SK-N-MC (cell line): ENCODE measurements around the gene ADK.

Experiments
- DNase-seq: peaks from one replicate; pipeline ENCODE4 v3.0.0-alpha.2; 2011; ENCODE audit warnings: low read depth, low spot score
- H3K27ac ChIP-seq: fragments of 200-600 bp; sonication (generic); 2 replicates; pipeline ENCODE4 v1.5.1; 2016; ENCODE audit warnings: mixed run types
- H3K36me3 ChIP-seq: fragments of 200-600 bp; sonication (generic); 2 replicates; pipeline ENCODE4 v1.6.1; 2017; ENCODE audit warnings: antibody characterized with exemption, low read length, mixed read lengths; ENCODE audit not compliant: insufficient read depth
- H3K4me3 ChIP-seq: fragments of 200-600 bp; sonication (generic); 2 replicates; pipeline ENCODE4 v1.5.1; 2016
- H3K9ac ChIP-seq: fragments of 200-600 bp; sonication (generic); 2 replicates; pipeline ENCODE4 v1.8.0; 2017; ENCODE audit warnings: mixed run types, mixed read lengths; ENCODE audit not compliant: insufficient read length
- H3K9me3 ChIP-seq: fragments of 200-600 bp; sonication (generic); 2 replicates; pipeline ENCODE4 v1.6.1; 2017; ENCODE audit warnings: low read depth, mild to moderate bottlenecking, antibody characterized with exemption, low read length, moderate library complexity, mixed read lengths
- EZH2 ChIP-seq: fragments of 200-600 bp; sonication (generic); IDR thresholded peaks from one replicate; pipeline ENCODE4 v1.6.1; 2017; ENCODE audit warnings: antibody characterized with exemption
- FOXP2 ChIP-seq: optimal IDR thresholded peaks from 2 replicates; pipeline ENCODE3; 2011; ENCODE audit warnings: mild to moderate bottlenecking, moderate library complexity; ENCODE audit not compliant: insufficient read depth; ENCODE audit errors: extremely low read length, control extremely low read depth
- POLR2AphosphoS5 ChIP-seq: IDR thresholded peaks from 2 replicates; pipeline ENCODE4 v1.6.1; 2012; ENCODE audit warnings: mild to moderate bottlenecking, low read depth, low read length, borderline replicate concordance

Gene ADK

GRCh38 chr10:74674927-74675326 lies 523.9 kb downstream of the ADK start:
- no peak overlapping the region for H3K27ac ChIP-seq
- H3K36me3 ChIP-seq = no peaks in the 10 kb centered on the region
- DNase-seq = no peak
- H3K4me3 ChIP-seq = no peak overlapping the region
- no peak overlapping the region for H3K9ac ChIP-seq
- TF ChIP-seq POLR2AphosphoS5 (no peak), EZH2 (no peak), FOXP2 (no peak)
- H3K9me3 ChIP-seq = no peaks in the 10 kb centered on the region

GRCh38 chr10:74675484-74675883 lies 524.5 kb downstream of the ADK start:
- no peak for DNase-seq
- Histone ChIP-seq H3K9ac (no peak overlapping the region), H3K27ac (no peak overlapping the region), H3K9me3 (no peaks in the 10 kb centered on the region), H3K4me3 (no peak overlapping the region), H3K36me3 (no peaks in the 10 kb centered on the region)
- TF ChIP-seq EZH2 (no peak), FOXP2 (no peak), POLR2AphosphoS5 (no peak)

GRCh38 chr10:74677951-74678350 lies 526.9 kb downstream of the ADK start:
- Histone ChIP-seq H3K9me3 (no peaks in the 10 kb centered on the region), H3K9ac (no peak overlapping the region), H3K27ac (no peak overlapping the region), H3K4me3 (no peak overlapping the region), H3K36me3 (no peaks in the 10 kb centered on the region)
- no peak for DNase-seq
- TF ChIP-seq FOXP2 (no peak), POLR2AphosphoS5 (no peak), EZH2 (no peak)

- TF ChIP-seq FOXP2 (no peak), EZH2 (no peak), POLR2AphosphoS5 (no peak)
- no peak overlapping the region for H3K27ac ChIP-seq
- DNase-seq = no peak
- no peak overlapping the region for H3K9ac ChIP-seq
- H3K36me3 ChIP-seq = no peaks in the 10 kb centered on the region
- H3K4me3 ChIP-seq = no peak overlapping the region
- H3K9me3 ChIP-seq = no peaks in the 10 kb centered on the region
Measured at GRCh38 chr10:74681917-74682627, 531.1 kb downstream of the ADK start.

- Histone ChIP-seq H3K4me3 (no peak overlapping the region), H3K9ac (no peak overlapping the region), H3K27ac (no peak overlapping the region), H3K36me3 (no peaks in the 10 kb centered on the region), H3K9me3 (no peaks in the 10 kb centered on the region)
- DNase-seq = no peak
- TF ChIP-seq FOXP2 = no peak
- TF ChIP-seq POLR2AphosphoS5 = no peak
- no peak for TF ChIP-seq EZH2
Measured at GRCh38 chr10:74683067-74683466, 532.0 kb downstream of the ADK start.

GRCh38 chr10:74683621-74684364 lies 532.8 kb downstream of the ADK start:
- Histone ChIP-seq H3K9ac (no peak overlapping the region), H3K9me3 (no peaks in the 10 kb centered on the region), H3K36me3 (no peaks in the 10 kb centered on the region), H3K27ac (no peak overlapping the region), H3K4me3 (no peak overlapping the region)
- TF ChIP-seq EZH2 (no peak), FOXP2 (no peak), POLR2AphosphoS5 (no peak)
- DNase-seq = no peak

GRCh38 chr10:74684462-74684861 lies 533.4 kb downstream of the ADK start:
- H3K36me3 ChIP-seq = no peaks in the 10 kb centered on the region
- no peak for DNase-seq
- H3K4me3 ChIP-seq = no peak overlapping the region
- H3K27ac ChIP-seq = no peak overlapping the region
- no peaks in the 10 kb centered on the region for H3K9me3 ChIP-seq
- TF ChIP-seq POLR2AphosphoS5 = no peak
- no peak for TF ChIP-seq EZH2
- no peak for TF ChIP-seq FOXP2
- H3K9ac ChIP-seq = no peak overlapping the region

GRCh38 chr10:74685564-74685963 lies 534.5 kb downstream of the ADK start:
- Histone ChIP-seq H3K36me3 (no peaks in the 10 kb centered on the region), H3K9me3 (no peaks in the 10 kb centered on the region), H3K9ac (no peak overlapping the region), H3K27ac (no peak overlapping the region), H3K4me3 (no peak overlapping the region)
- no peak for TF ChIP-seq POLR2AphosphoS5
- no peak for TF ChIP-seq FOXP2
- TF ChIP-seq EZH2 = no peak
- no peak for DNase-seq
